GM18526 (cell line): ENCODE results near the gene CCDC174.

ENCODE experiments used
- POLR2A ChIP-seq: IDR thresholded peaks from 3 replicates; pipeline ENCODE4 v1.6.1; 2011; ENCODE audit not compliant: insufficient read length; ENCODE audit errors: extremely low read depth

The CCDC174 gene

GRCh38 chr3:14672588-14672987 lies 21.0 kb downstream of the CCDC174 start:
- TF ChIP-seq POLR2A, result no peak

GRCh38 chr3:14674841-14675240 lies 23.3 kb downstream of the CCDC174 start, which contains the start of gene C3orf20:
C3orf20 (plus strand) TSS chr3:14675141; CDS start chr3:14682714, 7,573 bp downstream.
- no peak for TF ChIP-seq POLR2A

GRCh38 chr3:14676881-14677280 lies 25.3 kb downstream of the CCDC174 start:
- TF ChIP-seq POLR2A, result no peak

GRCh38 chr3:14678015-14678503 lies 26.5 kb downstream of the CCDC174 start:
- no peak for TF ChIP-seq POLR2A

GRCh38 chr3:14680115-14680514 lies 28.6 kb downstream of the CCDC174 start:
- TF ChIP-seq POLR2A, result no peak

GRCh38 chr3:14680716-14681115 lies 29.2 kb downstream of the CCDC174 start:
- no peak for TF ChIP-seq POLR2A

- no peak for TF ChIP-seq POLR2A
Measured at GRCh38 chr3:14684447-14684846, 32.9 kb downstream of the CCDC174 start.

GRCh38 chr3:14685179-14685578 lies 33.6 kb downstream of the CCDC174 start:
- TF ChIP-seq POLR2A, result no peak

GRCh38 chr3:14687360-14687759 lies 35.8 kb downstream of the CCDC174 start:
- TF ChIP-seq POLR2A, result no peak

GRCh38 chr3:14688525-14688924 lies 37.0 kb downstream of the CCDC174 start:
- TF ChIP-seq POLR2A, result no peak

- TF ChIP-seq POLR2A, result no peak
Measured at GRCh38 chr3:14689247-14689980, 37.9 kb downstream of the CCDC174 start.

GRCh38 chr3:14691239-14691638 lies 39.7 kb downstream of the CCDC174 start:
- TF ChIP-seq POLR2A, result no peak

GRCh38 chr3:14691719-14692118 lies 40.2 kb downstream of the CCDC174 start:
- TF ChIP-seq POLR2A, result no peak

GRCh38 chr3:14698601-14699244 lies 47.2 kb downstream of the CCDC174 start:
- TF ChIP-seq POLR2A, result no peak

GRCh38 chr3:14699643-14700042 lies 48.1 kb downstream of the CCDC174 start:
- TF ChIP-seq POLR2A, result no peak

- no peak for TF ChIP-seq POLR2A
Measured at GRCh38 chr3:14700891-14701290, 49.3 kb downstream of the CCDC174 start.
